BE2C (cell line): ENCODE data around the gene ARL2BP.

Source experiments
- DNase-seq: peaks from one replicate; pipeline ENCODE4 v3.0.0-alpha.2; 2020
- H3K27me3 ChIP-seq: fragments of 250-450 bp; sonication (Bioruptor Pico); 2 replicates; pipeline ENCODE4 v1.5.1; 2020; ENCODE audit warnings: mild to moderate bottlenecking
- H3K36me3 ChIP-seq: fragments of 250-450 bp; sonication (Bioruptor Pico); 2 replicates; pipeline ENCODE4 v1.5.1; 2020; ENCODE audit warnings: mild to moderate bottlenecking
- H3K4me1 ChIP-seq: fragments of 250-450 bp; sonication (Bioruptor Pico); 2 replicates; pipeline ENCODE4 v1.5.1; 2020
- H3K4me3 ChIP-seq: 2 replicates; pipeline ENCODE4 v1.5.1; 2011; ENCODE audit warnings: low read depth, low read length
- H3K9me3 ChIP-seq: fragments of 250-450 bp; sonication (Bioruptor Pico); 2 replicates; pipeline ENCODE4 v1.5.1; 2020
- CTCF ChIP-seq: IDR thresholded peaks from 2 replicates; pipeline ENCODE4 v1.5.1; 2012; ENCODE audit warnings: mild to moderate bottlenecking, low read depth, low read length

The ARL2BP gene

GRCh38 chr16:57283214-57283958, 38.3 kb downstream of the ARL2BP start:
- DNase-seq, result no peak
- no peak for TF ChIP-seq CTCF
- no peaks in the 10 kb centered on the region for H3K4me1 ChIP-seq
- H3K4me3 ChIP-seq, result no peak overlapping the region
- peaks cover 6% of the 10 kb centered on the region; the same call in 1 of the 2 replicates for H3K27me3 ChIP-seq
- H3K36me3 ChIP-seq, result no peaks in the 10 kb centered on the region
- 0 out of 2 replicates have a peak, but pooled peaks cover 2% of the 10 kb centered on the region for H3K9me3 ChIP-seq

GRCh38 chr16:57283959-57284208, 38.8 kb downstream of the ARL2BP start:
- Histone ChIP-seq H3K27me3 (peaks cover 6% of the 10 kb centered on the region; the same call in 1 of the 2 replicates), H3K36me3 (no peaks in the 10 kb centered on the region), H3K9me3 (0 out of 2 replicates have a peak, but pooled peaks cover 2% of the 10 kb centered on the region), H3K4me1 (no peaks in the 10 kb centered on the region), H3K4me3 (no peak overlapping the region)
- no peak for DNase-seq
- no peak for TF ChIP-seq CTCF

- Histone ChIP-seq H3K27me3 (peaks cover 6% of the 10 kb centered on the region; the same call in 1 of the 2 replicates), H3K4me3 (peak within 1 kb of the TSS; percentile 60), H3K36me3 (no peaks in the 10 kb centered on the region), H3K9me3 (0 out of 2 replicates have a peak, but pooled peaks cover 2% of the 10 kb centered on the region), H3K4me1 (no peaks in the 10 kb centered on the region)
- no peak for TF ChIP-seq CTCF
- peak; percentile 67 for DNase-seq
Measured at GRCh38 chr16:57284209-57284951, 39.3 kb downstream of the ARL2BP start, which contains the start of gene PLLP. PLLP (minus strand) TSS chr16:57284672; CDS start chr16:57284540, 132 bp downstream.

- peaks cover 6% of the 10 kb centered on the region; the same call in 1 of the 2 replicates for H3K27me3 ChIP-seq
- no peak for TF ChIP-seq CTCF
- H3K36me3 ChIP-seq, result no peaks in the 10 kb centered on the region
- 0 out of 2 replicates have a peak, but pooled peaks cover 2% of the 10 kb centered on the region for H3K9me3 ChIP-seq
- DNase-seq, result no peak
- H3K4me3 ChIP-seq, result peak overlapping the region; percentile 60
- H3K4me1 ChIP-seq, result no peaks in the 10 kb centered on the region
Measured at GRCh38 chr16:57284952-57285363, 39.9 kb downstream of the ARL2BP start.

GRCh38 chr16:57285379-57285778, 40.3 kb downstream of the ARL2BP start:
- H3K4me3 ChIP-seq, result no peak overlapping the region
- H3K27me3 ChIP-seq, result peaks cover 6% of the 10 kb centered on the region; the same call in 1 of the 2 replicates
- TF ChIP-seq CTCF, result no peak
- H3K36me3 ChIP-seq, result no peaks in the 10 kb centered on the region
- DNase-seq, result no peak
- H3K9me3 ChIP-seq, result 0 out of 2 replicates have a peak, but pooled peaks cover 2% of the 10 kb centered on the region
- H3K4me1 ChIP-seq, result no peaks in the 10 kb centered on the region
